Keratinocyte (primary cell): ENCODE data around the gene PI4KA.

Experiments used
- CTCF ChIP-seq, 3 experiments: IDR thresholded peaks in 1 of 3; conservative IDR thresholded peaks in 1 of 3; optimal IDR thresholded peaks in 1 of 3; 2 replicates in 2 of 3; 3 replicates in 1 of 3; pipeline versions ENCODE3 to v1.5.1; 2011; ENCODE audit warnings: low read length in 3 of 3, mild to moderate bottlenecking in 3 of 3, moderate library complexity in 2 of 3, control low read depth in 1 of 3, inconsistent platforms in 1 of 3; ENCODE audit not compliant: insufficient read depth in 2 of 3; ENCODE audit errors: extremely low read depth in 1 of 3
- EZH2 ChIP-seq: IDR thresholded peaks from one replicate; pipeline ENCODE4 v1.6.1; 2012; ENCODE audit warnings: inconsistent platforms, mild to moderate bottlenecking, low read length, moderate library complexity

DNA sequence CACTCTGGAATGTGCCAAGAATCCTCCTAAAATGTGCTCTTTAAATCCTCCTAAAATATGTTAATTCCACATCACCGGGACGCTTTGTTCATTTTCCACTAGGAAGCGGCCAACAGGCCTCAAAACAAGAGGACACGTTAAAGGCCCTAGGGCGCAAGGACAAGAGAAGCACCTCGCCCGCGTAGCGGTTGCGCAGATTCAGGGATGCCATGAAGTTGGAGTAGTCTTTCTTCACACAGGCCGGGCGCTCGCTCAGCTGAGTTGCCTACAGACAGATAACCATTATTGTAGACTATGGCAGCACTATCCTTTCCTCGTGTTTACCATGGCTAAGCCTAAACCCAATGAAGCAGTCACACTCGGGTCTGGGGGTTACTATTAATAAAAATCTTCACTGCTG lies 114.2 kb downstream of the PI4KA start:
- TF ChIP-seq CTCF (optimal IDR thresholded peaks at IDR 0.05 in 1 of 3, IDR thresholded peaks at IDR 0.05 in 1 of 3, conservative IDR thresholded peaks at IDR 0.05 in 1 of 3; ENCODE audit: extremely low read depth in 1 of 3, insufficient read depth in 2 of 3, low read length in 3 of 3), result no peak
- no peak for TF ChIP-seq EZH2
